ENCODE data around the gene ERC2. TPM values are rescaled to one million over a fixed set of nuclear protein-coding genes. Genes with fewer than 3 reads are reported as not detected.

Gene ERC2
- total RNA-seq, 3 donors from 2014 or later: 0.64 to 7.3 (median 1.3) TPM

- Histone ChIP-seq H3K27ac (no peak overlapping the region), H3K36me3 (no peaks in the 10 kb centered on the region), H3K4me3 (no peak overlapping the region), H3K27me3 (no peaks in the 10 kb centered on the region), H3K4me1 (peaks cover 0 to 5% of the 10 kb centered on the region in 2 donors), H3K9me3 (no peaks in the 10 kb centered on the region)
- no peak for DNase-seq (ENCODE audit: low spot score in 2 of 2)
- TF ChIP-seq POLR2AphosphoS5 (IDR thresholded peaks at IDR 0.05) (no peak), POLR2A (IDR thresholded peaks at IDR 0.05) (no peak)
- TF ChIP-seq, protein P1, sequence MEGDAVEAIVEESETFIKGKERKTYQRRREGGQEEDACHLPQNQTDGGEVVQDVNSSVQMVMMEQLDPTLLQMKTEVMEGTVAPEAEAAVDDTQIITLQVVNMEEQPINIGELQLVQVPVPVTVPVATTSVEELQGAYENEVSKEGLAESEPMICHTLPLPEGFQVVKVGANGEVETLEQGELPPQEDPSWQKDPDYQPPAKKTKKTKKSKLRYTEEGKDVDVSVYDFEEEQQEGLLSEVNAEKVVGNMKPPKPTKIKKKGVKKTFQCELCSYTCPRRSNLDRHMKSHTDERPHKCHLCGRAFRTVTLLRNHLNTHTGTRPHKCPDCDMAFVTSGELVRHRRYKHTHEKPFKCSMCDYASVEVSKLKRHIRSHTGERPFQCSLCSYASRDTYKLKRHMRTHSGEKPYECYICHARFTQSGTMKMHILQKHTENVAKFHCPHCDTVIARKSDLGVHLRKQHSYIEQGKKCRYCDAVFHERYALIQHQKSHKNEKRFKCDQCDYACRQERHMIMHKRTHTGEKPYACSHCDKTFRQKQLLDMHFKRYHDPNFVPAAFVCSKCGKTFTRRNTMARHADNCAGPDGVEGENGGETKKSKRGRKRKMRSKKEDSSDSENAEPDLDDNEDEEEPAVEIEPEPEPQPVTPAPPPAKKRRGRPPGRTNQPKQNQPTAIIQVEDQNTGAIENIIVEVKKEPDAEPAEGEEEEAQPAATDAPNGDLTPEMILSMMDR (IDR thresholded peaks at IDR 0.05): no peak
- intact Hi-C loops (cut with DNase I; ENCODE audit: low total_unique reads): no loop called here
Measured at GRCh38 chr3:55591888-55592287, 876.4 kb downstream of the ERC2 start.

- DNase-seq (ENCODE audit: low spot score in 2 of 2): no peak
- H3K36me3 ChIP-seq: no peaks in the 10 kb centered on the region
- no peak overlapping the region for H3K27ac ChIP-seq
- H3K4me1 ChIP-seq: peaks cover 0 to 5% of the 10 kb centered on the region in 2 donors
- no peaks in the 10 kb centered on the region for H3K9me3 ChIP-seq
- H3K27me3 ChIP-seq: no peaks in the 10 kb centered on the region
- intact Hi-C loops (cut with DNase I; ENCODE audit: low total_unique reads): loop anchor here (10.0 kb wide), 1 partner anchor 1243 kb away; no protein-coding TSS in a partner anchor
- TF ChIP-seq, protein P1 (IDR thresholded peaks at IDR 0.05): no peak
- TF ChIP-seq POLR2A (IDR thresholded peaks at IDR 0.05) (no peak), POLR2AphosphoS5 (IDR thresholded peaks at IDR 0.05) (no peak)
- no peak overlapping the region for H3K4me3 ChIP-seq
Measured at GRCh38 chr3:55588146-55588765, 880.0 kb downstream of the ERC2 start.

GRCh38 chr3:55585856-55586255 is 882.4 kb downstream of the ERC2 start:
- no peak for DNase-seq (ENCODE audit: low spot score in 2 of 2)
- no peak overlapping the region for H3K27ac ChIP-seq
- H3K4me3 ChIP-seq: no peak overlapping the region
- TF ChIP-seq, protein P1 (IDR thresholded peaks at IDR 0.05): no peak
- TF ChIP-seq POLR2A (IDR thresholded peaks at IDR 0.05) (no peak), POLR2AphosphoS5 (IDR thresholded peaks at IDR 0.05) (no peak)
- no peaks in the 10 kb centered on the region for H3K9me3 ChIP-seq
- no peaks in the 10 kb centered on the region for H3K4me1 ChIP-seq
- no peaks in the 10 kb centered on the region for H3K36me3 ChIP-seq
- intact Hi-C loops (cut with DNase I; ENCODE audit: low total_unique reads): loop anchor here (10.0 kb wide), 1 partner anchor 1241 kb away; no protein-coding TSS in a partner anchor
- H3K27me3 ChIP-seq: no peaks in the 10 kb centered on the region

GRCh38 chr3:55584716-55585368 is 883.4 kb downstream of the ERC2 start:
- Histone ChIP-seq H3K4me1 (no peaks in the 10 kb centered on the region), H3K36me3 (no peaks in the 10 kb centered on the region), H3K9me3 (no peaks in the 10 kb centered on the region), H3K4me3 (no peak overlapping the region), H3K27ac (no peak overlapping the region), H3K27me3 (no peaks in the 10 kb centered on the region)
- TF ChIP-seq POLR2A (IDR thresholded peaks at IDR 0.05): no peak
- TF ChIP-seq, protein P1 (IDR thresholded peaks at IDR 0.05): no peak
- TF ChIP-seq POLR2AphosphoS5 (IDR thresholded peaks at IDR 0.05): no peak
- intact Hi-C loops (cut with DNase I; ENCODE audit: low total_unique reads): loop anchor here (10.0 kb wide), 1 partner anchor 1240 kb away; no protein-coding TSS in a partner anchor
- DNase-seq (ENCODE audit: low spot score in 2 of 2): no peak

DNA sequence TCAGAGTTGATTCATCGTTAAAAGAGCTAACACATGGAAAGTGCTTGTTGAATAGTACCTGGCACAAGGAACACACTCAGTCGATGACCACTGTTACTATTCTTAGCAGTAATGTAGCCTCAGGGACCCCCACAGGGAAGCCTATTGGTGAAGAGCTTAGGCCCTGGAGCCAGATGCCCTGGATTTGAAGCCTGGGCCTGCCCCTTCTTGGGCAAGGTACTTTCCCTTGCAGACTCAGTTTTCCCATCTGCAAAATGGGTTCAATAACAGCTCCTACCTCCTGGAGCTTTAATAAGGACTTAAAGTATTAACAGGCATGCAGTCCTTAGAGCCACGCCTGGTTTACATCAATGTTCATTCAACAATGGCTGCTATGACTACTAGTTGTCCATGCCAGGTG is 884.2 kb downstream of the ERC2 start:
- Histone ChIP-seq H3K27me3 (no peaks in the 10 kb centered on the region), H3K27ac (no peak overlapping the region), H3K36me3 (no peaks in the 10 kb centered on the region), H3K4me1 (no peaks in the 10 kb centered on the region), H3K4me3 (no peak overlapping the region), H3K9me3 (no peaks in the 10 kb centered on the region)
- TF ChIP-seq, protein P1 (IDR thresholded peaks at IDR 0.05): no peak
- TF ChIP-seq POLR2AphosphoS5 (IDR thresholded peaks at IDR 0.05) (no peak), POLR2A (IDR thresholded peaks at IDR 0.05) (no peak)
- intact Hi-C loops (cut with DNase I; ENCODE audit: low total_unique reads): loop anchor here (10.0 kb wide), 1 partner anchor 1239 kb away; no protein-coding TSS in a partner anchor
- DNase-seq (ENCODE audit: low spot score in 2 of 2): no peak

Measured in breast epithelium (tissue), 4 donors.